ENCODE results near the gene CCDC28B. TPM values are rescaled to one million over a fixed set of nuclear protein-coding genes. Genes with fewer than 3 reads are reported as not detected.
A peak's percentile ranks its signal among the peaks of the same experiment; 100 is the strongest.

Gene CCDC28B
- total and polyA plus RNA-seq, 2 of the 13 experiments (the other 11 are each of a cell fraction or from before 2014, with no cell fraction given): 2.6 to 3.5 TPM

GRCh38 chr1:32228771-32229170 lies 28.4 kb downstream of the CCDC28B start (continued):
- no peak for TF ChIP-seq ZNF33A (CRISPR knock-in tag; IDR thresholded peaks at IDR 0.05; ENCODE audit: borderline replicate concordance)
- no peak for TF ChIP-seq SPEN (CRISPR knock-in tag; IDR thresholded peaks at IDR 0.05; ENCODE audit: low read depth)
- no peak for TF ChIP-seq ZNF253 (CRISPR knock-in tag; IDR thresholded peaks at IDR 0.05; ENCODE audit: borderline replicate concordance)
- TF ChIP-seq IKZF1 (IDR thresholded peaks at IDR 0.05): no peak
- no peak for TF ChIP-seq STAT6 (CRISPR knock-in tag; IDR thresholded peaks at IDR 0.05; ENCODE audit: borderline replicate concordance)
- no peak for TF ChIP-seq ZNF740 (CRISPR knock-in tag; IDR thresholded peaks at IDR 0.05)

GRCh38 chr1:32231843-32232432 lies 31.5 kb downstream of the CCDC28B start:
- POLR2A ChIA-PET: interaction anchor here (0.6 to 2.6 kb wide), 3 partner anchors 10 to 159 kb away, joined by 3 to 8 read pairs (median 4); partner anchors contain the start of genes LCK and TMEM39B
- no peak for ATAC-seq
- Histone ChIP-seq H3K4me1 (ENCODE audit: insufficient read depth, low read length) (peaks cover 14% of the 10 kb centered on the region), H3K9ac (ENCODE audit: insufficient read depth, low read depth, low read length) (no peak overlapping the region), H4K20me1 (ENCODE audit: insufficient read depth, low read length) (no peaks in the 10 kb centered on the region), H3K27me3 (ENCODE audit: control insufficient read depth in 1 of 2, insufficient read depth in 2 of 2, low read length in 2 of 2) (no peaks in the 10 kb centered on the region), H2AFZ (ENCODE audit: low read length) (no peak overlapping the region), H3K79me2 (ENCODE audit: insufficient read depth, low read length) (no peaks in the 10 kb centered on the region), H3K4me2 (ENCODE audit: low read depth, low read length) (no peak overlapping the region), H3K4me3 (replicated peaks in 1 of 3; ENCODE audit: insufficient read depth in 1 of 3, low read depth in 2 of 3, low read length in 3 of 3) (no peak overlapping the region), H3K27ac (ENCODE audit: extremely low read length, insufficient read depth, low read length) (no peak overlapping the region), H3K36me3 (replicated peaks in 1 of 2; ENCODE audit: control insufficient read depth in 1 of 2, insufficient read depth in 2 of 2, low read length in 2 of 2) (peaks cover 18 to 34% of the 10 kb centered on the region in 2 experiments), H3K9me3 (ENCODE audit: low read length) (no peaks in the 10 kb centered on the region)
- TF ChIP-seq ZNF775 (CRISPR knock-in tag; IDR thresholded peaks at IDR 0.05; ENCODE audit: borderline replicate concordance) (no peak), GFI1 (CRISPR knock-in tag; IDR thresholded peaks at IDR 0.05; ENCODE audit: borderline replicate concordance) (no peak), ZNF281 (CRISPR knock-in tag; IDR thresholded peaks at IDR 0.05; ENCODE audit: borderline replicate concordance) (no peak), ZNF652 (CRISPR knock-in tag; IDR thresholded peaks at IDR 0.05; ENCODE audit: borderline replicate concordance, low read depth) (no peak), ZNF251 (CRISPR knock-in tag; IDR thresholded peaks at IDR 0.05) (no peak), POLR2A (IDR thresholded peaks at IDR 0.05; ENCODE audit: insufficient read depth in 1 of 2, low read depth in 2 of 2, low read length in 2 of 2) (peak in 1 of 2 experiments; percentile 40; a peak in 1 of 4 replicates), TEAD2 (CRISPR knock-in tag; IDR thresholded peaks at IDR 0.05) (no peak), ZBTB33 (CRISPR knock-in tag; IDR thresholded peaks at IDR 0.05) (no peak), ZC3H13 (CRISPR knock-in tag; IDR thresholded peaks at IDR 0.05) (0 out of 2 replicates have a peak, but pooled peaks have one; percentile 35), CHD2 (IDR thresholded peaks at IDR 0.05; ENCODE audit: low read depth, low read length) (no peak)
- WGBS (ENCODE audit: low lambda C conversion rate): 98% methylated on average over 4 of the region's 5 CpGs
- CTCF ChIA-PET (ENCODE audit: low intra/inter-chr PET ratio, low total read pairs): no interaction called here
- no peak for DNase-seq (ENCODE audit: low spot score)
- intact Hi-C loops (cut with micrococcal nuclease; ENCODE audit: unreplicated experiment): no loop called here
- no peak for FAIRE-seq
- in situ Hi-C loops (cut with HindIII; ENCODE audit: extremely low pct_ligation_motif_present, low pct_unique_long_range_greater_than_20kb): no loop called here
- BruUV-seq (replicated peaks): no TSS peak
